Vagina (tissue), 2 donors: ENCODE results near the gene TEAD3.

ENCODE experiments used
- CTCF ChIP-seq, 3 experiments: fragments of 450-650 bp in 2 of 3; fragments of 200-600 bp in 1 of 3; sonication (generic) in 1 of 3; IDR thresholded peaks; one replicate each; pipeline ENCODE4 v1.5.1; 2017 to 2019; ENCODE audit warnings: antibody characterized with exemption in 3 of 3, mild to moderate bottlenecking in 2 of 3, moderate library complexity in 2 of 3
- POLR2AphosphoS5 ChIP-seq, 2 donors: sonication (generic); formaldehyde crosslinking; IDR thresholded peaks; one replicate each; pipeline ENCODE4 v1.9.0; 2017; ENCODE audit warnings: antibody characterized with exemption in 2 of 2, mild to moderate bottlenecking in 2 of 2, low read depth in 1 of 2; ENCODE audit not compliant: insufficient read depth in 1 of 2

DNA sequence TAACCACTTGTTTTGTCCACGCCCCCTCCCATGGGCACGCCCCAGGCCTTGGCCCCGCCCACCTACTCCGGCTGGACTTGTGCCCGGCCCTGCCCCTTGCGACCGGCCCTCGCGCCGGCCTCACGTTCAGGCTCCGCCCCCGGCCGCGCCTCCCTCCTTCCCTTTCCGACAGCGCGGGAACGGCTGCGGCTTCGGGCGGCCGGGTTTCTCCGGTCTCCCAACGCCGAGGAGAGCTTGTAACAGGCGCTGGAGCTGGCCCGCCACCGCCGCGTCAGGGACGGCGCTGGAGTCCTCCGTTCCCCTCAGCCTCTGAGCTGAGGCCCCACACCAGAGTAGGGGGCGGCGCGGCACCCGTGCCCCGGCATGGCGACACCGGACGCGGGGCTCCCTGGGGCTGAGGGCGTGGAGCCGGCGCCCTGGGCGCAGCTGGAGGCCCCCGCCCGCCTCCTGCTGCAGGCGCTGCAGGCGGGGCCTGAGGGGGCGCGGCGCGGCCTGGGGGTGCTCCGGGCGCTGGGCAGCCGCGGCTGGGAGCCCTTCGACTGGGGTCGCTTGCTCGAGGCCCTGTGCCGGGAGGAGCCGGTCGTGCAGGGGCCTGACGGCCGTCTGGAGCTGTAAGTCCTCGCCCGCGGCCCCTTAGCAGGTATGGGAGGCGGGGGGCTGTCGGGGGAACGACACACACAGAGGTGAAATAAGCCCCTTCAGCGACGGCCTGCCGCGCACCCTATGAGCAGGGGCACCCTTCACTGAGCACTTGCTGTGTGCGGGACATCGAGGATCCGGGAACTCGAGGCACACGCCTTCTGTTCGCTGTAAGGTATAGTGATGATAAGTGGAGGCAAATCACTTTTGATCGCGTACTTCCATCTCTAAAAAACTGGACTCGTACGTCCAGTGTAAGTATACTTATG is 44.4 kb downstream of the TEAD3 start, which contains the start of gene FANCE:
- no peak for TF ChIP-seq CTCF (IDR thresholded peaks at IDR 0.05)
- TF ChIP-seq POLR2AphosphoS5 (IDR thresholded peaks at IDR 0.05; ENCODE audit: insufficient read depth in 1 of 2, low read depth in 1 of 2) = peak; percentile 47 to 89
